Adrenal gland (tissue), 12 donors: ENCODE measurements around the gene NKAIN2. TPM values are rescaled to one million over a fixed set of nuclear protein-coding genes. Genes with fewer than 3 reads are reported as not detected.

Experiments
- DNase-seq, 7 donors: peaks; one replicate each; pipeline ENCODE4 v3.0.0-alpha.2; 2019 to 2020
- H3K27ac ChIP-seq, 5 donors: fragments of 200-600 bp; sonication (generic) in 4 of 5; 1 replicate in 3 of 5; 2 replicates in 2 of 5; pipeline versions ENCODE4 v1.5.1 to v1.8.0; 2016 to 2020; ENCODE audit warnings: mild to moderate bottlenecking in 1 of 5
- H3K27me3 ChIP-seq: fragments of 200-600 bp; 2 replicates; pipeline ENCODE4 v1.8.0; 2021
- H3K36me3 ChIP-seq, 2 donors: fragments of 200-600 bp; replicated peaks in 1 of 2; 1 replicate in 1 of 2; 2 replicates in 1 of 2; pipeline versions ENCODE4 v1.5.1 to v1.8.0; 2018 to 2022
- H3K4me1 ChIP-seq, 2 donors: fragments of 200-600 bp; replicated peaks in 1 of 2; 1 replicate in 1 of 2; 2 replicates in 1 of 2; pipeline versions ENCODE4 v1.5.1 to v1.8.0; 2018 to 2021
- H3K4me3 ChIP-seq, 4 donors: fragments of 200-600 bp; sonication (generic) in 3 of 4; one replicate each; pipeline ENCODE4 v1.5.1; 2016 to 2018
- H3K9me3 ChIP-seq, 3 donors: fragments of 200-600 bp; sonication (generic) in 1 of 3; replicated peaks in 1 of 3; 1 replicate in 2 of 3; 2 replicates in 1 of 3; pipeline versions ENCODE4 v1.5.1 to v1.8.0; 2016 to 2021
- POLR2A ChIP-seq, 2 donors: fragments of 450-650 bp; IDR thresholded peaks; one replicate each; pipeline ENCODE4 v1.6.1; 2017; ENCODE audit warnings: antibody characterized with exemption in 2 of 2, mild to moderate bottlenecking in 2 of 2, moderate library complexity in 1 of 2
- WGBS, 4 donors: extraction: QIAGEN DNeasy Blood & Tissue Kit in 2 of 4; methylation state at CpG; one replicate each; pipeline versions ENCODE4 v1.1.5 to v1.1.7; 2013 to 2017; 5-methylcytosine and 5-hydroxymethylcytosine counted together
- intact Hi-C, 2 donors: fragments of 100-400 bp; cut with DNase I; formaldehyde crosslinking; loops; one replicate each; pipeline versions ENCODE4 v1.14.1 to v1.15.0; 2022 to 2023
- polyA plus RNA-seq, 3 donors: library from polyadenylated mRNA; stranded (reverse); fragments of 200-250 nt in 2 of 3; fragments of 350-450 nt in 1 of 3; fragmentation: Illumina TruSeq in 1 of 3; extraction: RNeasy Lipid Tissue Mini Kit (QIAGEN cat#74804) in 1 of 3; gene quantifications; one replicate each; pipeline ENCODE4 v1.2.3, GENCODE V29; 2013 to 2014
- total RNA-seq, 9 donors: library from RNA; depleted of rRNA in 4 of 9; stranded (reverse); fragments of >200 nt in 4 of 9; fragments of 120-200 nt in 1 of 9; fragmentation: NEBNext Ultra II Directional in 1 of 9; extraction: Animal tissue kit (Norgen Biotek cat#: 25700) in 1 of 9; gene quantifications; one replicate each; pipeline versions ENCODE4 v1.1.0 to v1.2.4, GENCODE V29; 2013 to 2023
- TF ChIP-seq, protein P1 (sequence below), 6 experiments: fragments of 450-650 bp in 4 of 6; fragments of 200-600 bp in 2 of 6; sonication (generic) in 1 of 6; IDR thresholded peaks; 1 replicate in 5 of 6; 2 replicates in 1 of 6; pipeline versions ENCODE4 v1.5.1 to v1.8.0; 2016 to 2021; ENCODE audit warnings: antibody characterized with exemption in 6 of 6, mild to moderate bottlenecking in 2 of 6, moderate library complexity in 1 of 6
- donor health status: healthy with polysubstance abuse.
- donor health status: Bipolar disorder and iron deficiency.
- donor health status: DM: yes; HTN: yes; CAD: no.
- donor health status: DM: no; HTN: no; CAD: no.
- donor health status: DM: no; HTN: no; CAD: no.
- donor health status: DM: yes; HTN: yes; CAD: no.

The NKAIN2 gene
- total and polyA plus RNA-seq, 12 donors = under 0.01 to 0.61 (median 0.23) TPM; not detected in 3

GRCh38 chr6:124867121-124867520 is 1063.5 kb downstream of the NKAIN2 start:
- Histone ChIP-seq H3K4me1 (no peaks in the 10 kb centered on the region), H3K27ac (no peak overlapping the region), H3K27me3 (no peaks in the 10 kb centered on the region), H3K9me3 (no peaks in the 10 kb centered on the region), H3K4me3 (no peak overlapping the region), H3K36me3 (no peaks in the 10 kb centered on the region)
- WGBS, 4 donors = 0 to 97% (median 64%) methylated on average over 1 of the region's 1 CpG
- DNase-seq = no peak
- intact Hi-C loops = loop anchor here in 1 of 2 donors (10.0 kb wide), 1 partner anchor 898 kb away; no protein-coding TSS in a partner anchor
- TF ChIP-seq POLR2A (IDR thresholded peaks at IDR 0.05) = no peak
- TF ChIP-seq, protein P1, sequence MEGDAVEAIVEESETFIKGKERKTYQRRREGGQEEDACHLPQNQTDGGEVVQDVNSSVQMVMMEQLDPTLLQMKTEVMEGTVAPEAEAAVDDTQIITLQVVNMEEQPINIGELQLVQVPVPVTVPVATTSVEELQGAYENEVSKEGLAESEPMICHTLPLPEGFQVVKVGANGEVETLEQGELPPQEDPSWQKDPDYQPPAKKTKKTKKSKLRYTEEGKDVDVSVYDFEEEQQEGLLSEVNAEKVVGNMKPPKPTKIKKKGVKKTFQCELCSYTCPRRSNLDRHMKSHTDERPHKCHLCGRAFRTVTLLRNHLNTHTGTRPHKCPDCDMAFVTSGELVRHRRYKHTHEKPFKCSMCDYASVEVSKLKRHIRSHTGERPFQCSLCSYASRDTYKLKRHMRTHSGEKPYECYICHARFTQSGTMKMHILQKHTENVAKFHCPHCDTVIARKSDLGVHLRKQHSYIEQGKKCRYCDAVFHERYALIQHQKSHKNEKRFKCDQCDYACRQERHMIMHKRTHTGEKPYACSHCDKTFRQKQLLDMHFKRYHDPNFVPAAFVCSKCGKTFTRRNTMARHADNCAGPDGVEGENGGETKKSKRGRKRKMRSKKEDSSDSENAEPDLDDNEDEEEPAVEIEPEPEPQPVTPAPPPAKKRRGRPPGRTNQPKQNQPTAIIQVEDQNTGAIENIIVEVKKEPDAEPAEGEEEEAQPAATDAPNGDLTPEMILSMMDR (IDR thresholded peaks at IDR 0.05) = no peak

- no peaks in the 10 kb centered on the region for H3K27me3 ChIP-seq
- H3K36me3 ChIP-seq = no peaks in the 10 kb centered on the region
- no peaks in the 10 kb centered on the region for H3K4me1 ChIP-seq
- no peak overlapping the region for H3K27ac ChIP-seq
- intact Hi-C loops = loop anchor here in 1 of 2 donors (10.0 kb wide), 1 partner anchor 896 kb away; no protein-coding TSS in a partner anchor
- TF ChIP-seq, protein P1 (IDR thresholded peaks at IDR 0.05) = no peak
- TF ChIP-seq POLR2A (IDR thresholded peaks at IDR 0.05) = no peak
- no peak for DNase-seq
- 10 to 20% (median 18%) methylated on average over 1 of the region's 1 CpG for WGBS, 4 donors
- no peak overlapping the region for H3K4me3 ChIP-seq
- no peaks in the 10 kb centered on the region for H3K9me3 ChIP-seq
These were observed 1064.8 kb downstream of the NKAIN2 start for GRCh38 chr6:124868481-124868880.

DNA sequence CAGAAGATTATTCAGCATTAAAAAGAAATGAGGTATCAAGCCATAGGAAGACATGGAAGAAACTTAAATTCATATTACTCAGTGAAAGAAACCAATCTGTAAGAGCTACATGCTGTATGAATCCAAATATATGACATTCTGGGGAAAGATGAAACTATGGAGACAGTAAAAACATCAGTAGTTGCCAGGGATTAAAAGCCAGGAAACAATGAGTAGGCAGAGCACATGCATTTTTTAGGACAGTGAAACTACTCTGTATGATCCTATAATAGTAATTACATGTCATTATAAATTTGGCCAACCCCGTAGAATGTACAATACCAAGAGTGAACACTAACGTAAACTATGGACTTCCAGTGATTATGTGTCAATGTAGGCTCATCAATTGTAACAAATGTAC is 1065.8 kb downstream of the NKAIN2 start:
- 69 to 79% (median 73%) methylated on average over 2 of the region's 2 CpGs for WGBS, 4 donors
- Histone ChIP-seq H3K27me3 (no peaks in the 10 kb centered on the region), H3K36me3 (no peaks in the 10 kb centered on the region), H3K4me1 (no peaks in the 10 kb centered on the region), H3K27ac (no peak overlapping the region), H3K4me3 (no peak overlapping the region), H3K9me3 (no peaks in the 10 kb centered on the region)
- DNase-seq = no peak
- intact Hi-C loops = loop anchor here in 1 of 2 donors (10.0 kb wide), 1 partner anchor 895 kb away; no protein-coding TSS in a partner anchor
- TF ChIP-seq, protein P1 (IDR thresholded peaks at IDR 0.05) = no peak
- TF ChIP-seq POLR2A (IDR thresholded peaks at IDR 0.05) = no peak

GRCh38 chr6:124870611-124871459 is 1067.2 kb downstream of the NKAIN2 start:
- no peak for TF ChIP-seq POLR2A (IDR thresholded peaks at IDR 0.05)
- TF ChIP-seq, protein P1 (IDR thresholded peaks at IDR 0.05) = peak; percentile 39 to 89 (median 80)
- H3K36me3 ChIP-seq = no peaks in the 10 kb centered on the region
- intact Hi-C loops = loop anchor here (2.0 to 5.0 kb wide), 2 partner anchors 241 to 244 kb away; no protein-coding TSS in a partner anchor
- no peak overlapping the region for H3K4me3 ChIP-seq
- WGBS, 4 donors = 25 to 49% (median 45%) methylated on average over 4 of the region's 4 CpGs
- H3K27ac ChIP-seq = no peak overlapping the region
- H3K4me1 ChIP-seq = no peaks in the 10 kb centered on the region
- no peaks in the 10 kb centered on the region for H3K9me3 ChIP-seq
- no peaks in the 10 kb centered on the region for H3K27me3 ChIP-seq
- peak in 1 of 7 donors; percentile 17 for DNase-seq
